NCI-H748 treated with DMSO at 0.1 percent for 48 hours (cell line): ENCODE data around the gene SLC25A17.
"Not testable (repeated sequence)": the region's sequence is repeated elsewhere in the genome, so short reads cannot be mapped to it uniquely, and the experiment has no call there.

Experiments
- DNase-seq: peaks from one replicate; lab custom pipeline; 2025; lab: John Stamatoyannopoulos, UW

The SLC25A17 gene

GRCh38 chr22:40819599-40820140 is 524 bp upstream of the SLC25A17 start:
- peak; percentile 10 for DNase-seq

GRCh38 chr22:40818192-40818746 is 877 bp downstream of the SLC25A17 start:
- DNase-seq = no peak

- DNase-seq = no peak
Measured at GRCh38 chr22:40817737-40818136, 1.4 kb downstream of the SLC25A17 start.

GRCh38 chr22:40813912-40814315 is 5.2 kb downstream of the SLC25A17 start:
- no peak for DNase-seq

- no peak for DNase-seq
Measured at GRCh38 chr22:40808018-40808841, 10.9 kb downstream of the SLC25A17 start.

- no peak for DNase-seq
Measured at GRCh38 chr22:40806711-40807110, 12.4 kb downstream of the SLC25A17 start.

- no peak for DNase-seq
Measured at GRCh38 chr22:40805699-40806203, 13.4 kb downstream of the SLC25A17 start.

GRCh38 chr22:40805239-40805638 is 13.9 kb downstream of the SLC25A17 start:
- DNase-seq = no peak

- DNase-seq = no peak
Measured at GRCh38 chr22:40803321-40803720, 15.8 kb downstream of the SLC25A17 start.

GRCh38 chr22:40799008-40799407 is 20.1 kb downstream of the SLC25A17 start:
- DNase-seq = no peak

- no peak for DNase-seq
Measured at GRCh38 chr22:40797427-40797826, 21.7 kb downstream of the SLC25A17 start.

- DNase-seq = no peak
Measured at GRCh38 chr22:40792451-40792850, 26.7 kb downstream of the SLC25A17 start.

- DNase-seq = no peak
Measured at GRCh38 chr22:40791241-40791640, 27.9 kb downstream of the SLC25A17 start.

GRCh38 chr22:40789131-40789530 is 30.0 kb downstream of the SLC25A17 start:
- DNase-seq = no peak

GRCh38 chr22:40782521-40782920 is 36.6 kb downstream of the SLC25A17 start:
- DNase-seq = no peak

GRCh38 chr22:40781749-40782148 is 37.4 kb downstream of the SLC25A17 start:
- DNase-seq = not testable (repeated sequence)

- no peak for DNase-seq
Measured at GRCh38 chr22:40769761-40770160, 49.4 kb downstream of the SLC25A17 start.

- no peak for DNase-seq
Measured at GRCh38 chr22:40768206-40768605, 50.9 kb downstream of the SLC25A17 start.

- no peak for DNase-seq
Measured at GRCh38 chr22:40766956-40767355, 52.2 kb downstream of the SLC25A17 start.

- no peak for DNase-seq
Measured at GRCh38 chr22:40764763-40765441, 54.2 kb downstream of the SLC25A17 start.

GRCh38 chr22:40759294-40759840 is 59.8 kb downstream of the SLC25A17 start:
- DNase-seq = no peak

GRCh38 chr22:40758851-40759250 is 60.3 kb downstream of the SLC25A17 start:
- not testable (repeated sequence) for DNase-seq
